H9 (cell line): ENCODE measurements around the gene NOL9. TPM values are rescaled to one million over a fixed set of nuclear protein-coding genes. Genes with fewer than 3 reads are reported as not detected.

Source experiments
- DNase-seq: peaks from one replicate; pipeline ENCODE4 v3.0.0-alpha.2; 2017
- H2AFZ ChIP-seq: one replicate; pipeline ENCODE4 v1.6.1; 2013; ENCODE audit warnings: mild to moderate bottlenecking, low read length, control low read depth, moderate library complexity
- H2AK5ac ChIP-seq: 2 replicates; pipeline ENCODE4 v1.6.1; 2013; ENCODE audit warnings: low read length, control low read depth, mixed read lengths; ENCODE audit not compliant: insufficient read length
- H2BK120ac ChIP-seq: one replicate; pipeline ENCODE4 v1.6.1; 2013; ENCODE audit warnings: low read depth, mild to moderate bottlenecking, low read length, control low read depth, inconsistent platforms; ENCODE audit not compliant: poor library complexity, severe bottlenecking
- H2BK12ac ChIP-seq: 2 replicates; pipeline ENCODE4 v1.6.1; 2013; ENCODE audit warnings: low read length, control low read depth, mixed read lengths, low read depth; ENCODE audit not compliant: insufficient read length
- H2BK15ac ChIP-seq: 2 replicates; pipeline ENCODE4 v1.6.1; 2013; ENCODE audit warnings: low read depth, low read length, control low read depth
- H2BK20ac ChIP-seq: one replicate; pipeline ENCODE4 v1.6.1; 2013; ENCODE audit warnings: low read depth, mild to moderate bottlenecking, low read length, control low read depth, inconsistent platforms; ENCODE audit not compliant: poor library complexity, severe bottlenecking
- H2BK5ac ChIP-seq: 2 replicates; pipeline ENCODE4 v1.6.1; 2013; ENCODE audit warnings: low read length, control low read depth, mixed read lengths; ENCODE audit not compliant: insufficient read length
- H3K14ac ChIP-seq: 2 replicates; pipeline ENCODE4 v1.6.1; 2013; ENCODE audit warnings: low read length, control low read depth; ENCODE audit not compliant: insufficient read depth
- H3K18ac ChIP-seq: 2 replicates; pipeline ENCODE4 v1.6.1; 2013; ENCODE audit warnings: low read depth, mild to moderate bottlenecking, mixed read lengths, low read length, control low read depth; ENCODE audit not compliant: insufficient read length
- H3K23ac ChIP-seq: 2 replicates; pipeline ENCODE4 v1.6.1; 2013; ENCODE audit warnings: low read length, control low read depth, mixed read lengths, low read depth; ENCODE audit not compliant: insufficient read length
- H3K23me2 ChIP-seq: 2 replicates; pipeline ENCODE4 v1.6.1; 2013; ENCODE audit warnings: low read depth, mild to moderate bottlenecking, mixed read lengths, low read length, control low read depth; ENCODE audit not compliant: insufficient read length, poor library complexity, severe bottlenecking
- H3K27ac ChIP-seq: 2 replicates; pipeline ENCODE4 v1.5.1; 2013; ENCODE audit warnings: low read length, control low read depth, mixed read lengths, low read depth; ENCODE audit not compliant: insufficient read length
- H3K27me3 ChIP-seq: 2 replicates; pipeline ENCODE4 v1.6.1; 2013; ENCODE audit warnings: low read length, control low read depth, inconsistent platforms; ENCODE audit not compliant: insufficient read depth
- H3K4ac ChIP-seq: 2 replicates; pipeline ENCODE4 v1.6.1; 2013; ENCODE audit warnings: low read depth, mild to moderate bottlenecking, control low read depth, inconsistent platforms, low read length, moderate library complexity
- H3K4me1 ChIP-seq: 2 replicates; pipeline ENCODE4 v1.6.1; 2013; ENCODE audit warnings: low read length, control low read depth, inconsistent platforms; ENCODE audit not compliant: insufficient read depth
- H3K4me2 ChIP-seq: 2 replicates; pipeline ENCODE4 v1.6.1; 2013; ENCODE audit warnings: low read length, control low read depth, mixed read lengths; ENCODE audit not compliant: insufficient read length, insufficient read depth
- H3K56ac ChIP-seq: 2 replicates; pipeline ENCODE4 v1.6.1; 2013; ENCODE audit warnings: low read depth, mild to moderate bottlenecking, mixed read lengths, low read length, control low read depth; ENCODE audit not compliant: insufficient read length
- H3K79me1 ChIP-seq: 2 replicates; pipeline ENCODE4 v1.6.1; 2013; ENCODE audit warnings: low read depth, mild to moderate bottlenecking, moderate library complexity, low read length, control low read depth, inconsistent platforms; ENCODE audit not compliant: insufficient read depth, poor library complexity, severe bottlenecking
- H3K79me2 ChIP-seq: 2 replicates; pipeline ENCODE4 v1.6.1; 2013; ENCODE audit warnings: low read length, control low read depth, inconsistent platforms; ENCODE audit not compliant: insufficient read depth
- H3K9ac ChIP-seq: 2 replicates; pipeline ENCODE4 v1.6.1; 2013; ENCODE audit warnings: low read length, control low read depth, mixed read lengths; ENCODE audit not compliant: insufficient read length; ENCODE audit errors: extremely low read depth
- H3K9me3 ChIP-seq: one replicate; pipeline ENCODE4 v1.6.1; 2013; ENCODE audit warnings: low read depth, low read length, inconsistent platforms; ENCODE audit not compliant: control insufficient read depth
- H3T11ph ChIP-seq: one replicate; pipeline ENCODE4 v1.6.1; 2013; ENCODE audit warnings: mild to moderate bottlenecking, low read length, control low read depth, inconsistent platforms
- H4K20me1 ChIP-seq: one replicate; pipeline ENCODE4 v1.6.1; 2013; ENCODE audit not compliant: control insufficient read depth, insufficient read length, insufficient read depth
- H4K5ac ChIP-seq: 2 replicates; pipeline ENCODE4 v1.6.1; 2013; ENCODE audit warnings: low read depth, mild to moderate bottlenecking, mixed read lengths, low read length, control low read depth; ENCODE audit not compliant: insufficient read length
- H4K8ac ChIP-seq: replicated peaks from 2 replicates; pipeline ENCODE4 v1.6.1; 2013; ENCODE audit warnings: low read length, control low read depth, mixed read lengths, low read depth; ENCODE audit not compliant: insufficient read length
- H4K91ac ChIP-seq: 2 replicates; pipeline ENCODE4 v1.6.1; 2013; ENCODE audit warnings: low read depth, mild to moderate bottlenecking, moderate library complexity, mixed read lengths, low read length, control low read depth; ENCODE audit not compliant: insufficient read length
- H3K27ac Mint-ChIP-seq, 3 experiments: 2 replicates in 2 of 3; 3 replicates in 1 of 3; pipeline ENCODE4 v1.8.0; 2020 to 2021; ENCODE audit warnings: mixed read lengths in 3 of 3, mild to moderate bottlenecking in 1 of 3, moderate library complexity in 1 of 3
- H3K27me3 Mint-ChIP-seq: 2 replicates; pipeline ENCODE4 v1.8.0; 2021; ENCODE audit warnings: low read depth, mild to moderate bottlenecking, moderate library complexity, mixed read lengths
- H3K36me3 Mint-ChIP-seq, 3 experiments: 2 replicates in 2 of 3; 3 replicates in 1 of 3; pipeline ENCODE4 v1.8.0; 2020 to 2021; ENCODE audit warnings: low read depth in 3 of 3, mixed read lengths in 3 of 3; ENCODE audit not compliant: insufficient read depth in 1 of 3
- H3K4me1 Mint-ChIP-seq, 2 experiments: 2 replicates each; pipeline ENCODE4 v1.8.0; 2020; ENCODE audit warnings: mixed read lengths in 2 of 2
- H3K4me3 Mint-ChIP-seq, 2 experiments: 2 replicates in 1 of 2; 3 replicates in 1 of 2; pipeline ENCODE4 v1.8.0; 2020 to 2021; ENCODE audit warnings: mild to moderate bottlenecking in 2 of 2, mixed read lengths in 2 of 2, moderate library complexity in 1 of 2
- H3K9me3 Mint-ChIP-seq, 2 experiments: 2 replicates in 1 of 2; 3 replicates in 1 of 2; pipeline ENCODE4 v1.8.0; 2020; ENCODE audit warnings: mild to moderate bottlenecking in 2 of 2, mixed read lengths in 2 of 2, moderate library complexity in 1 of 2
- CTCF ChIP-seq: fragments of 200-600 bp; sonication (generic); conservative IDR thresholded peaks from 3 replicates; pipeline ENCODE4 v1.8.0; 2021; ENCODE audit warnings: antibody characterized with exemption, mild to moderate bottlenecking
- WGBS: extraction: QIAGEN DNeasy Blood & Tissue Kit; methylation state at CpG from one replicate; pipeline ENCODE4 v1.1.7; 2013; ENCODE audit warnings: missing lambda C conversion rate, low lambda C conversion rate, mixed read lengths; ENCODE audit not compliant: insufficient read length; ENCODE audit errors: extremely low coverage; 5-methylcytosine and 5-hydroxymethylcytosine counted together
- total RNA-seq: library from RNA; stranded (reverse); gene quantifications from 2 replicates; pipeline ENCODE4 v1.2.1, GENCODE V29; 2021

The NOL9 gene
- total RNA-seq, 1 experiment from 2014 or later, result 50.4 TPM

- Histone ChIP-seq H3K23me2 (peaks cover 21% of the 10 kb centered on the region), H3K27ac (peak overlapping the region; percentile 46), H3K4me1 (no peaks in the 10 kb centered on the region), H4K8ac (no peak overlapping the region), H2AFZ (no peak overlapping the region), H3K18ac (peak overlapping the region; percentile 97), H4K91ac (no peak overlapping the region), H3K56ac (no peak overlapping the region), H3K9me3 (no peaks in the 10 kb centered on the region), H2BK20ac (no peak overlapping the region), H3K4me2 (peak overlapping the region; percentile 58), H2BK5ac (no peak overlapping the region), H3K79me1 (no peaks in the 10 kb centered on the region), H2AK5ac (no peak overlapping the region), H2BK12ac (peak overlapping the region; percentile 68), H3T11ph (peak overlapping the region; percentile 78), H3K27me3 (no peaks in the 10 kb centered on the region), H3K4ac (peak overlapping the region; percentile 93), H3K14ac (peak overlapping the region; percentile 96), H2BK15ac (no peak overlapping the region), H4K20me1 (peaks cover 2% of the 10 kb centered on the region), H4K5ac (peak overlapping the region; percentile 13), H3K79me2 (peaks cover 18% of the 10 kb centered on the region; the same call in 1 of the 2 replicates), H2BK120ac (peak overlapping the region; percentile 99), H3K23ac (no peak overlapping the region), H3K9ac (peak overlapping the region; percentile 69)
- WGBS, result no CpG with 5 or more reads among the region's 36 CpGs
- peaks cover 26 to 29% of the 10 kb centered on the region in 2 experiments for H3K4me1 Mint-ChIP-seq
- no peak for TF ChIP-seq CTCF
- peak; percentile 54 for DNase-seq
- H3K27ac Mint-ChIP-seq, result peak overlapping the region; percentile 87 to 98 (median 91); a peak in 4 of 7 replicates
- peaks cover 7 to 20% (median 10%) of the 10 kb centered on the region in 3 experiments for H3K36me3 Mint-ChIP-seq
- no peaks in the 10 kb centered on the region; a peak in 1 of 5 replicates for H3K9me3 Mint-ChIP-seq
- H3K27me3 Mint-ChIP-seq, result no peaks in the 10 kb centered on the region
- H3K4me3 Mint-ChIP-seq, result peak overlapping the region; percentile 64 to 76
Observed at GRCh38 chr1:6603238-6603914, 49.1 kb upstream of the NOL9 start.
